GM19025 (cell line): ENCODE results near the gene RELN.

Experiments
- ATAC-seq: cut with Tn5 transposase; IDR thresholded peaks from one replicate; pipeline ENCODE4 v1.9.1; 2021; ENCODE audit warnings: mild to moderate bottlenecking, low read depth, moderate library complexity; ENCODE audit not compliant: unreplicated experiment

Gene RELN

GRCh38 chr7:103656221-103656620 lies 333.2 kb downstream of the RELN start:
- no peak for ATAC-seq

- ATAC-seq = no peak
Observed at GRCh38 chr7:103651593-103652377, 337.7 kb downstream of the RELN start.

- no peak for ATAC-seq
Observed at GRCh38 chr7:103649052-103649451, 340.4 kb downstream of the RELN start.

- ATAC-seq = no peak
Observed at GRCh38 chr7:103648135-103648534, 341.3 kb downstream of the RELN start.

GRCh38 chr7:103644319-103644718 lies 345.1 kb downstream of the RELN start:
- no peak for ATAC-seq

GRCh38 chr7:103640031-103640779 lies 349.3 kb downstream of the RELN start:
- no peak for ATAC-seq

DNA sequence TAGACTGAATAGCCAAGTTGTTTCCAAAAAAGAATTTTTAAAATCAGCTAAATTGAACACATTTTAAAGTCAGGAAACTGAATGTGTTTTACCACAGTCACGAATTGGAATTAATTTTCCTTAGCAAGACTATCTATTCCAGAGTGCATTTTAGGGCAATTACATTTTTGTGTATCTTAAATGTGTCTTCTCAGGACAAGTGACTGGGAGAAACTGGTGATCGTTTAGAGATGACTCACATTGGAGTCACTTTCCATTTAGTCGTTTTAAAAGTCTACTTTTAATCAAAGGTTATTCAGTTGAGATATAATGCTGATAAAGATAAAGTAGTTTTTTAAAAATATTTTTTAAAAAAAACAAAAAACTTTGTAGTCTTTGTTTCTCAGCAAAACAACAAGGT lies 351.7 kb downstream of the RELN start:
- no peak for ATAC-seq

- no peak for ATAC-seq
Observed at GRCh38 chr7:103637094-103637493, 352.4 kb downstream of the RELN start.

- no peak for ATAC-seq
Observed at GRCh38 chr7:103636153-103636552, 353.3 kb downstream of the RELN start.

- ATAC-seq = no peak
Observed at GRCh38 chr7:103632972-103633371, 356.5 kb downstream of the RELN start.

GRCh38 chr7:103632005-103632639 lies 357.3 kb downstream of the RELN start:
- no peak for ATAC-seq

DNA sequence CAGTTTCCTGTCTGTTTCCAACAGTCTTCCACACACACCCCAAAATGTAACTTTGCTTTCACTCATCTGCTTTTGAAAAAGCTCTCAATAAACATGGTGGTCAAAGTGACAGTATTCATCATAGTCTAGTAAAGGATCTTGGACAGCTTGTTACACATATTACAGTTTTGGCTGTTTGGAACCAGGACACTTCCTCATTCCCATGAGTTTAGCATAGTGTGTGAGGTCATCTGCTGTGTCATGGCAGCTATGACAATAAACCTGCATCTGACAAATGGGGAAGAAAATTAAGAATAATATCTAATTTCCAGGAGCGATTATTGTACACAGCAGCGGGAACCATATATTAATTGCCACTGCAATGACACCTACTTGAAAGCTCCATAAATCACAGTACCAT lies 359.1 kb downstream of the RELN start:
- no peak for ATAC-seq

- ATAC-seq = no peak
Observed at GRCh38 chr7:103628742-103629141, 360.7 kb downstream of the RELN start.

GRCh38 chr7:103626776-103627175 lies 362.7 kb downstream of the RELN start:
- ATAC-seq = no peak

DNA sequence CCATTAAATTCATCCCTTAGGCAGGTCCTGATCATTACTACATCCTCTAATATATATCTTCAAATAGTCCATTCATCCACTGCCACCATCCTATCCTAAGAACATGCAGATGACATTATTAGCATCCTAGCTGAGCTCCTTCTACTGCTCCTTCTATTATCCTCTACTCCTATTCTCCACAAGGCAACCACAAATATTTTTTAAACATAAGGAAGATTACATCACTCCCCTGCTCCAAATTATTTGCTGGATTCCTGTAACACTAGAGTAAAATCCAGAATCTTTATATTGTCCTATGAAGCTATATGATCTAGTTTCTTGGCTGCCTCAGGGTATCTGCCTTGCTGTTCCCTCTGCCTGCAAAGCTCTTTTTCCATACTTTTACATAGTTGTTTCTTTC lies 367.2 kb downstream of the RELN start:
- ATAC-seq = no peak

- ATAC-seq = no peak
Observed at GRCh38 chr7:103613655-103614642, 375.5 kb downstream of the RELN start.

GRCh38 chr7:103609778-103610177 lies 379.7 kb downstream of the RELN start:
- ATAC-seq = no peak

DNA sequence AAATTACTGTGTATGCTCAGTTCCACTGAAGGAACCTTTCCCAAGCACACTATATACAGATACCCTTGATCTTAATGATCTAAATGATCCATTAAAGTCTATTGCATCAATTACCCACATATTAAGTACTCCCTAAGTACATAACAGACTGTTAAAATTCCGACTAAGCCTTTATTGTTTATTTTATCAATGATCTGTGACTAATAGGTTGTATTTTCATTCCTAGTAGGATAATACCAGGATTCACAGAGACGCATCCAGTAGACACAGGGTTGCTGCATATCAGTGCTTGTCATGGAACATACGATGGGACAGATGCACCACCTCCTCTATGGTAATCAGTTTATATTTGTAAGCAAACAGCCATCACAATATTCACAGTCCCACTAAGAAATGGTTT lies 383.8 kb downstream of the RELN start:
- ATAC-seq = no peak

- no peak for ATAC-seq
Observed at GRCh38 chr7:103598326-103598905, 391.0 kb downstream of the RELN start.

GRCh38 chr7:103597606-103598005 lies 391.9 kb downstream of the RELN start:
- ATAC-seq = no peak
